ENCODE data around the gene KCNIP1.

GRCh38 chr5:170720179-170720578, 216.4 kb downstream of the KCNIP1 start:
- TF ChIP-seq CTCF (IDR thresholded peaks at IDR 0.05) (no peak), POLR2A (IDR thresholded peaks at IDR 0.05) (no peak)

Measured in tibial nerve (tissue), 3 donors.